Activated effector memory CD4-positive, alpha-beta T cell treated with anti-CD3 and anti-CD28 coated beads, Interleukin-2, amount 50 U/mL, for 16 hours (primary cell): ENCODE results near the gene CCDC43.
"Not testable (repeated sequence)": the region's sequence is repeated elsewhere in the genome, so short reads cannot be mapped to it uniquely, and the experiment has no call there.

Experiments
- DNase-seq: peaks from one replicate; pipeline ENCODE4 v3.0.0-alpha.2; 2020

CCDC43 gene

GRCh38 chr17:44666006-44666405 lies 23.6 kb downstream of the CCDC43 start:
- no peak for DNase-seq

GRCh38 chr17:44664867-44665266 lies 24.7 kb downstream of the CCDC43 start:
- DNase-seq, result no peak

- DNase-seq, result no peak
Measured at GRCh38 chr17:44663095-44663494, 26.5 kb downstream of the CCDC43 start.

GRCh38 chr17:44661835-44662234 lies 27.7 kb downstream of the CCDC43 start:
- DNase-seq, result no peak

- DNase-seq, result peak; percentile 75
Measured at GRCh38 chr17:44655983-44656710, 33.4 kb downstream of the CCDC43 start, which contains the start of gene MEIOC. TSS of gene MEIOC (plus strand) at chr17:44656468. CDS start at chr17:44656614, 146 bp downstream.

- no peak for DNase-seq
Measured at GRCh38 chr17:44653954-44654353, 35.6 kb downstream of the CCDC43 start.

GRCh38 chr17:44653384-44653783 lies 36.2 kb downstream of the CCDC43 start:
- no peak for DNase-seq

- DNase-seq, result no peak
Measured at GRCh38 chr17:44652727-44653126, 36.8 kb downstream of the CCDC43 start.

GRCh38 chr17:44651228-44651627 lies 38.3 kb downstream of the CCDC43 start:
- no peak for DNase-seq

GRCh38 chr17:44648963-44649362 lies 40.6 kb downstream of the CCDC43 start:
- DNase-seq, result no peak

- DNase-seq, result no peak
Measured at GRCh38 chr17:44647736-44648135, 41.8 kb downstream of the CCDC43 start.

- no peak for DNase-seq
Measured at GRCh38 chr17:44646280-44646679, 43.3 kb downstream of the CCDC43 start.

- no peak for DNase-seq
Measured at GRCh38 chr17:44645341-44645740, 44.2 kb downstream of the CCDC43 start.

- no peak for DNase-seq
Measured at GRCh38 chr17:44642834-44643233, 46.7 kb downstream of the CCDC43 start.

- DNase-seq, result no peak
Measured at GRCh38 chr17:44637066-44637465, 52.5 kb downstream of the CCDC43 start.

- no peak for DNase-seq
Measured at GRCh38 chr17:44636562-44636961, 53.0 kb downstream of the CCDC43 start.

- DNase-seq, result not testable (repeated sequence)
Measured at GRCh38 chr17:44634401-44634800, 55.2 kb downstream of the CCDC43 start.

- no peak for DNase-seq
Measured at GRCh38 chr17:44633998-44634397, 55.6 kb downstream of the CCDC43 start.

- DNase-seq, result no peak
Measured at GRCh38 chr17:44630703-44631102, 58.9 kb downstream of the CCDC43 start.

GRCh38 chr17:44629314-44629713 lies 60.3 kb downstream of the CCDC43 start:
- no peak for DNase-seq

- DNase-seq, result no peak
Measured at GRCh38 chr17:44628243-44629188, 61.1 kb downstream of the CCDC43 start.

- no peak for DNase-seq
Measured at GRCh38 chr17:44627513-44628242, 61.9 kb downstream of the CCDC43 start.
